ENCODE results near the gene TNIK.

- TF ChIP-seq, protein P1, sequence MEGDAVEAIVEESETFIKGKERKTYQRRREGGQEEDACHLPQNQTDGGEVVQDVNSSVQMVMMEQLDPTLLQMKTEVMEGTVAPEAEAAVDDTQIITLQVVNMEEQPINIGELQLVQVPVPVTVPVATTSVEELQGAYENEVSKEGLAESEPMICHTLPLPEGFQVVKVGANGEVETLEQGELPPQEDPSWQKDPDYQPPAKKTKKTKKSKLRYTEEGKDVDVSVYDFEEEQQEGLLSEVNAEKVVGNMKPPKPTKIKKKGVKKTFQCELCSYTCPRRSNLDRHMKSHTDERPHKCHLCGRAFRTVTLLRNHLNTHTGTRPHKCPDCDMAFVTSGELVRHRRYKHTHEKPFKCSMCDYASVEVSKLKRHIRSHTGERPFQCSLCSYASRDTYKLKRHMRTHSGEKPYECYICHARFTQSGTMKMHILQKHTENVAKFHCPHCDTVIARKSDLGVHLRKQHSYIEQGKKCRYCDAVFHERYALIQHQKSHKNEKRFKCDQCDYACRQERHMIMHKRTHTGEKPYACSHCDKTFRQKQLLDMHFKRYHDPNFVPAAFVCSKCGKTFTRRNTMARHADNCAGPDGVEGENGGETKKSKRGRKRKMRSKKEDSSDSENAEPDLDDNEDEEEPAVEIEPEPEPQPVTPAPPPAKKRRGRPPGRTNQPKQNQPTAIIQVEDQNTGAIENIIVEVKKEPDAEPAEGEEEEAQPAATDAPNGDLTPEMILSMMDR (IDR thresholded peaks at IDR 0.05), result no peak
- no peak for TF ChIP-seq POLR2A (IDR thresholded peaks at IDR 0.05)
- no peak for TF ChIP-seq EP300 (IDR thresholded peaks at IDR 0.05)
Measured at GRCh38 chr3:171458071-171458863, 1.9 kb downstream of the TNIK start.

Data from gastroesophageal sphincter (tissue), 3 donors.